ENCODE data around the gene KCTD5.
"Not testable (repeated sequence)": the region's sequence is repeated elsewhere in the genome, so short reads cannot be mapped to it uniquely, and the experiment has no call there.

Gene KCTD5

DNA sequence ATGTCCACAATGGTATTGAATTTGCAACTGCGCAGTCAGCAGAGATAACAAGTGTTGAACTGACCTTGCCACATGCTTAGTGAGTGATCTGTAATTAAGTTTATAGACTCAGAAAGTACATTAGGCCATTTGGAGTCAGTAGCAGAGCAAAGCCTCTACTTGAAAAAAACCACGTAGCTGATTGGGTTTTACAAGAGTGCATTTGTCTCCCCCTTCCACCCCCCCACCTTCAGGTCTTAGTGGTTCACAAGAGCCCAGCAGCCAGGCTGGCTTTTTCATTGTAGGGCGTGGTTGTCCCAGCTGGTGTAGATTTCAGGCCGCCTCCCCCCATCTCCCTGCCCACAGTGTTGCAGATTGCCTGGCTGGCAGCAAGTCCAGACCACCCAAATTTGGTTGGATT lies 2.4 kb upstream of the KCTD5 start:
- not testable (repeated sequence) for H3K4me2 ChIP-seq (ENCODE audit: low read depth, low read length, poor library complexity, severe bottlenecking); H3K9me2 ChIP-seq (replicated peaks; ENCODE audit: insufficient read depth, low read length); H3K36me3 ChIP-seq (ENCODE audit: low read length); H3K4me3 ChIP-seq (ENCODE audit: insufficient read depth, low read length, poor library complexity, severe bottlenecking); H3K27ac ChIP-seq (ENCODE audit: low read depth, low read length); H4K20me1 ChIP-seq (ENCODE audit: low read depth, low read length); H3F3A ChIP-seq (ENCODE audit: insufficient read depth); H3K9me3 ChIP-seq (ENCODE audit: insufficient read depth, low read length); H2AFZ ChIP-seq (ENCODE audit: low read depth, low read length, severe bottlenecking); H3K9ac ChIP-seq (ENCODE audit: low read length); H3K27me3 ChIP-seq (ENCODE audit: low read length)
- peaks cover 16% of the 10 kb centered on the region for H3K79me2 ChIP-seq (ENCODE audit: insufficient read depth, low read length)

DNA sequence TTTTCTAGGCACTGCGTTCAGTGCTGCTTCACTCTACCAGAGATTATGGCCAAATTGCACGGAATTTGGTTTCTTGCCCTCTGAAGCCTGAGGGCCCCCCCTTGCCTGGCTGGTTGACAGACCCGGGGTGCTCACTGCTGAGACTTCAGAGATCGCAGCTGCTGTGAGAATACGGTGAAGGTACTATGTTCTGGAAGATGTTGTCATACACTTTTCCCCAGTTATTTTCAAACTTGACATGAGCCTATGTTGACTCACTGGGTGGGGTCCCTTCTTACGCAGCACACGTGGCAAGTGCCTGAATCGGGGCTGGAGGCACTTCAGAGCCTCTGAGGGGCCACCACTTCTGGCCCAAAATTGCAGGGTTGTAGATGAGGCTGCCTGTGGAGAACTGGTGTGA lies 2.0 kb upstream of the KCTD5 start:
- not testable (repeated sequence) for H3F3A ChIP-seq (ENCODE audit: insufficient read depth); H4K20me1 ChIP-seq (ENCODE audit: low read depth, low read length); H3K9me2 ChIP-seq (replicated peaks; ENCODE audit: insufficient read depth, low read length); H3K9me3 ChIP-seq (ENCODE audit: insufficient read depth, low read length); H3K27ac ChIP-seq (ENCODE audit: low read depth, low read length); H3K4me3 ChIP-seq (ENCODE audit: insufficient read depth, low read length, poor library complexity, severe bottlenecking); H3K27me3 ChIP-seq (ENCODE audit: low read length); H3K9ac ChIP-seq (ENCODE audit: low read length); H3K36me3 ChIP-seq (ENCODE audit: low read length); H2AFZ ChIP-seq (ENCODE audit: low read depth, low read length, severe bottlenecking); H3K4me2 ChIP-seq (ENCODE audit: low read depth, low read length, poor library complexity, severe bottlenecking)
- H3K79me2 ChIP-seq (ENCODE audit: insufficient read depth, low read length) = peaks cover 16% of the 10 kb centered on the region

DNA sequence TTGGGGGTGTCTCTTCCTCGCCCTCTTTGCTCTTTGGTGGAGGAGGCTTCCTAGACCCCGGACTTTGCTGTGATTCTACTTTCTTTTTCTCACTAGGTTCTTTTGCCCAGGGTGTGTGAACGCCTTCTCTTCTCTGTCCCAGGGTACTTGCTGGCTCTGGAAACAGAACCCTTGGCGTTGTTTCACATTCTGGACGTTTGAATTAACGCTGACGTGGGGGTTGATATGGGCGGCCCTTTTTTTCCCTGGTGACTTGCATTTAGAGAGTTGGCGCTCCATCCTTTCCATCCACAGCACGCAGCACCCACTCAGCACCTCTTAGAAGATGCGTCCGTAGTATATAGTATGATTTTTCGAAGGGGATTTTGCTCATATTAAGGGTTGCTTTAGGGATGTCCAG lies 718 bp downstream of the KCTD5 start:
- H3F3A ChIP-seq (ENCODE audit: insufficient read depth); H2AFZ ChIP-seq (ENCODE audit: low read depth, low read length, severe bottlenecking); H4K20me1 ChIP-seq (ENCODE audit: low read depth, low read length); H3K9me2 ChIP-seq (replicated peaks; ENCODE audit: insufficient read depth, low read length); H3K36me3 ChIP-seq (ENCODE audit: low read length); H3K9me3 ChIP-seq (ENCODE audit: insufficient read depth, low read length); H3K27ac ChIP-seq (ENCODE audit: low read depth, low read length); H3K27me3 ChIP-seq (ENCODE audit: low read length): not testable (repeated sequence)
- Histone ChIP-seq H3K9ac (ENCODE audit: low read length) (peak overlapping the region; percentile 87), H3K4me2 (ENCODE audit: low read depth, low read length, poor library complexity, severe bottlenecking) (peak overlapping the region; percentile 68), H3K79me2 (ENCODE audit: insufficient read depth, low read length) (peaks cover 24% of the 10 kb centered on the region), H3K4me3 (ENCODE audit: insufficient read depth, low read length, poor library complexity, severe bottlenecking) (peak overlapping the region; percentile 99)

DNA sequence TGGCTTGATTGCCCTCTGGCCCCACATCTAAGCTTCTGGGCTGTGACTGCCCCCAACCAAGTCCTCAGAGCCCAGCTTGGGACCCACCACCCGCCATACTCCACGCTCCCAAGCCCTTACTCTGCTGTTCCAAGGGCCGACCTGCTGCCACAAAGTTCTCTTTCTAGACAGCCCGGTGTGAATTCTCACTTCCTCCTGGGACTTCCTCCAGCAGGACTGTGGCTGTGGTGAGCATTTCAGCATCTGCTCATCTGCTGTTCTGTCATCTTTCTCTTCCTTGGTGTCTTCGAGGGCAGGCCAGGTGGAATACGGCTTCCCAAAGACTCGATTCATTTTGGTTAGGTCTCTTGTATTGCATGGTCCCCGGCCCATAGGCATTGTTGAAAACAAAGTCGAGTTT lies 3.8 kb downstream of the KCTD5 start:
- H3K9me3 ChIP-seq (ENCODE audit: insufficient read depth, low read length); H3K9me2 ChIP-seq (replicated peaks; ENCODE audit: insufficient read depth, low read length); H3F3A ChIP-seq (ENCODE audit: insufficient read depth); H3K27me3 ChIP-seq (ENCODE audit: low read length); H3K36me3 ChIP-seq (ENCODE audit: low read length); H4K20me1 ChIP-seq (ENCODE audit: low read depth, low read length); H3K4me3 ChIP-seq (ENCODE audit: insufficient read depth, low read length, poor library complexity, severe bottlenecking); H3K27ac ChIP-seq (ENCODE audit: low read depth, low read length); H3K9ac ChIP-seq (ENCODE audit: low read length); H3K4me2 ChIP-seq (ENCODE audit: low read depth, low read length, poor library complexity, severe bottlenecking); H2AFZ ChIP-seq (ENCODE audit: low read depth, low read length, severe bottlenecking): not testable (repeated sequence)
- peaks cover 25% of the 10 kb centered on the region for H3K79me2 ChIP-seq (ENCODE audit: insufficient read depth, low read length)

DNA sequence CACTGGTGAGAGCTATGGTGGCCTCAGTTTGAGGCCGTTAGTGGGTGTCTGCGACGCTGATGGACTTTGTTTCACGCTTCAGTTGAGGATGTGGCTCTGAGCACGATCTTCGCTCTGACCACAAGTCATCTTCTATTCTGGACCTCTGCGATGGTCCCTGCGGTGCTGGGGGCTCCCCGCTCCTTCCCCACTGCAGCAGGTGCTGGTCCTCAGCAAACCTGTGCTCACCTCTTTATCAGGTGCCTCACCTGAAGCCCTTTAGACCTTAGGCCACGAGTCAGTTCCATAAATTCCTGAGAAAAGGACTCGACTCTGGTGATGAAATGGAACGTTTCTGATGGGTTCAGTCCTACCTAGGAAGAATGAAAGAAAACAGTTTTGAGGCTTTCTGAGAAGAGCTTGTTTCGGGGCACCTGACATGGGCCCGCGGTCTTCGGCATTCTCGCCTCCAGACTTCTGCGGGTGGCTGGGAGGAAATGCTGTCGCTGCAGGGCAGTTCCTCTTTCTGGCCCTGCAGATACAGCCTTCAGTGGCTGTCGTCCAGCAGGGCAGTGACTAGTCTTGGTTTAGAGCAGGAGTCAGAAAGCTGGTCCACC lies 4.7 kb downstream of the KCTD5 start:
- no peaks in the 10 kb centered on the region for H3K9me2 ChIP-seq (replicated peaks; ENCODE audit: insufficient read depth, low read length)
- H3K9ac ChIP-seq (ENCODE audit: low read length) = peak overlapping the region; percentile 22; the same call in 1 of the 2 replicates
- peaks cover 5% of the 10 kb centered on the region; the same call in 1 of the 2 replicates for H4K20me1 ChIP-seq (ENCODE audit: low read depth, low read length)
- H3K27ac ChIP-seq (ENCODE audit: low read depth, low read length) = peak overlapping the region; percentile 72
- H3K79me2 ChIP-seq (ENCODE audit: insufficient read depth, low read length) = peaks cover 16% of the 10 kb centered on the region
- H3K36me3 ChIP-seq (ENCODE audit: low read length) = no peaks in the 10 kb centered on the region
- TF ChIP-seq, protein P1, sequence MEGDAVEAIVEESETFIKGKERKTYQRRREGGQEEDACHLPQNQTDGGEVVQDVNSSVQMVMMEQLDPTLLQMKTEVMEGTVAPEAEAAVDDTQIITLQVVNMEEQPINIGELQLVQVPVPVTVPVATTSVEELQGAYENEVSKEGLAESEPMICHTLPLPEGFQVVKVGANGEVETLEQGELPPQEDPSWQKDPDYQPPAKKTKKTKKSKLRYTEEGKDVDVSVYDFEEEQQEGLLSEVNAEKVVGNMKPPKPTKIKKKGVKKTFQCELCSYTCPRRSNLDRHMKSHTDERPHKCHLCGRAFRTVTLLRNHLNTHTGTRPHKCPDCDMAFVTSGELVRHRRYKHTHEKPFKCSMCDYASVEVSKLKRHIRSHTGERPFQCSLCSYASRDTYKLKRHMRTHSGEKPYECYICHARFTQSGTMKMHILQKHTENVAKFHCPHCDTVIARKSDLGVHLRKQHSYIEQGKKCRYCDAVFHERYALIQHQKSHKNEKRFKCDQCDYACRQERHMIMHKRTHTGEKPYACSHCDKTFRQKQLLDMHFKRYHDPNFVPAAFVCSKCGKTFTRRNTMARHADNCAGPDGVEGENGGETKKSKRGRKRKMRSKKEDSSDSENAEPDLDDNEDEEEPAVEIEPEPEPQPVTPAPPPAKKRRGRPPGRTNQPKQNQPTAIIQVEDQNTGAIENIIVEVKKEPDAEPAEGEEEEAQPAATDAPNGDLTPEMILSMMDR (IDR thresholded peaks at IDR 0.05; ENCODE audit: insufficient read depth, low read length, poor library complexity, severe bottlenecking) = no peak
- no peak overlapping the region for H2AFZ ChIP-seq (ENCODE audit: low read depth, low read length, severe bottlenecking)
- H3K9me3 ChIP-seq (ENCODE audit: insufficient read depth, low read length) = no peaks in the 10 kb centered on the region
- peak overlapping the region; percentile 54 for H3K4me2 ChIP-seq (ENCODE audit: low read depth, low read length, poor library complexity, severe bottlenecking)
- peaks cover 7% of the 10 kb centered on the region; the same call in 1 of the 2 replicates for H3F3A ChIP-seq (ENCODE audit: insufficient read depth)
- H3K27me3 ChIP-seq (ENCODE audit: low read length) = no peaks in the 10 kb centered on the region
- no peak overlapping the region for H3K4me3 ChIP-seq (ENCODE audit: insufficient read depth, low read length, poor library complexity, severe bottlenecking)

All from SU-DHL-6 (cell line).